ENCODE results near the gene DPM3.
A peak's percentile ranks its signal among the peaks of the same experiment; 100 is the strongest.
"Not testable (repeated sequence)": the region's sequence is repeated elsewhere in the genome, so short reads cannot be mapped to it uniquely, and the experiment has no call there.

Gene DPM3

GRCh38 chr1:155158991-155159390, 18.7 kb upstream of the DPM3 start:
- DNase-seq (ENCODE audit: low read depth in 2 of 2), result no peak

GRCh38 chr1:155155996-155156643, 15.8 kb upstream of the DPM3 start:
- not testable (repeated sequence) for DNase-seq (ENCODE audit: low read depth in 2 of 2)

GRCh38 chr1:155145491-155145890, 5.2 kb upstream of the DPM3 start:
- DNase-seq (ENCODE audit: low read depth in 2 of 2), result no peak

- DNase-seq (ENCODE audit: low read depth in 2 of 2), result no peak
These were observed 1.4 kb upstream of the DPM3 start for GRCh38 chr1:155141749-155142148.

- no peak for DNase-seq (ENCODE audit: low read depth in 2 of 2)
These were observed 261 bp upstream of the DPM3 start for GRCh38 chr1:155140630-155140953.

- no peak for DNase-seq (ENCODE audit: low read depth in 2 of 2)
These were observed 3.0 kb downstream of the DPM3 start for GRCh38 chr1:155137154-155137949.

- DNase-seq (ENCODE audit: low read depth in 2 of 2), result no peak
These were observed 3.6 kb downstream of the DPM3 start for GRCh38 chr1:155136748-155137147.

- peak; percentile 84 for DNase-seq (ENCODE audit: low read depth in 2 of 2)
These were observed 4.8 kb downstream of the DPM3 start, which contains the start of gene SLC50A1 for GRCh38 chr1:155135415-155136028. TSS of gene SLC50A1 (plus strand) at chr1:155135852. CDS start at chr1:155135912, 60 bp downstream.

- peak in 1 of 2 donors; percentile 45 for DNase-seq (ENCODE audit: low read depth in 2 of 2)
These were observed 5.4 kb downstream of the DPM3 start for GRCh38 chr1:155134880-155135414.

GRCh38 chr1:155134322-155134721, 6.0 kb downstream of the DPM3 start:
- no peak for DNase-seq (ENCODE audit: low read depth in 2 of 2)

- no peak for DNase-seq (ENCODE audit: low read depth in 2 of 2)
These were observed 6.5 kb downstream of the DPM3 start for GRCh38 chr1:155133799-155134281.

- no peak for DNase-seq (ENCODE audit: low read depth in 2 of 2)
These were observed 8.5 kb downstream of the DPM3 start for GRCh38 chr1:155131856-155132255.

GRCh38 chr1:155131285-155131684, 9.0 kb downstream of the DPM3 start:
- no peak for DNase-seq (ENCODE audit: low read depth in 2 of 2)

GRCh38 chr1:155130272-155131006, 9.9 kb downstream of the DPM3 start:
- DNase-seq (ENCODE audit: low read depth in 2 of 2), result no peak

- no peak for DNase-seq (ENCODE audit: low read depth in 2 of 2)
These were observed 11.4 kb downstream of the DPM3 start for GRCh38 chr1:155128755-155129473.

- no peak for DNase-seq (ENCODE audit: low read depth in 2 of 2)
These were observed 12.2 kb downstream of the DPM3 start for GRCh38 chr1:155127967-155128754.

- DNase-seq (ENCODE audit: low read depth in 2 of 2), result no peak
These were observed 13.0 kb downstream of the DPM3 start, which contains the start of gene EFNA1 for GRCh38 chr1:155127105-155127966. TSS of gene EFNA1 (plus strand) at chr1:155127876. CDS start at chr1:155127978, 102 bp downstream.

GRCh38 chr1:155126556-155127104, 13.7 kb downstream of the DPM3 start:
- DNase-seq (ENCODE audit: low read depth in 2 of 2), result no peak
